Measurements from ENCODE around the gene ITGB5.
A peak's percentile ranks its signal among the peaks of the same experiment; 100 is the strongest.
"Not testable (repeated sequence)": the region's sequence is repeated elsewhere in the genome, so short reads cannot be mapped to it uniquely, and the experiment has no call there.

Gene ITGB5

DNA sequence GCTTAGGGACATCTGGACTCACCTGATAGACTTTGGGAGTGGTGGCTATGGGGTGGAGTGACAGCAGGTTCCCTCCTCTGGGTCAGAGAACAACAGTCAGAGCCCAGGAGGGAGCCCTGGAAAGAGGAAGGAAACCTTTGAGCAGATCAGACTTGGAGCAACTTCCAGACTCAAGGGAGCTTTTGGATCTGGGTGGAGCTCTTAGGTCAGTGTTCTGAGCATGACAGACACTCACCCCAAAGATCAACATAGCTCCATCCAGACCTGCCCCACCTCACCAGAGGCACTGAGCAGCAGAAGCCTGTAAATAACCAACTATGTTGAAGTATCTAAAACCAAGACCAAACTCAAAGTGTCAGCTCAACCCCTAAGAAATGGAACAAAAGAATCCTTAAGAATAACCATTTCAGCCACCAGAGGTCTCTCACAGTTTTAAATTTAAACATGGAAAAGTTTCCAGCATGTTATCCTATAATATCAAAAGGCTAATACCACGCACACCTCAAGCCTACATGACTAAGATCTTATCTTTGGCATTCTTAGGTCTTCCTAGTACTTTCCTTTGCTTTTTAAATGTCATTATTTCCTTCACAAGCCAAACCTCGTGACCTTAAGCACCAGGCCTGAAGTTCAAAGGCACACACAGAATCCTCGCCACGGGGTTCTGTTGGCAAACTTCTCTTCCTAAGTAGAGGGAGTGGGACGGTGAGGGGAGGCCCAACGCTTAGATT is 100.5 kb downstream of the ITGB5 start:
- no peak for DNase-seq

GRCh38 chr3:124785973-124786372 is 101.2 kb downstream of the ITGB5 start:
- DNase-seq = no peak

DNA sequence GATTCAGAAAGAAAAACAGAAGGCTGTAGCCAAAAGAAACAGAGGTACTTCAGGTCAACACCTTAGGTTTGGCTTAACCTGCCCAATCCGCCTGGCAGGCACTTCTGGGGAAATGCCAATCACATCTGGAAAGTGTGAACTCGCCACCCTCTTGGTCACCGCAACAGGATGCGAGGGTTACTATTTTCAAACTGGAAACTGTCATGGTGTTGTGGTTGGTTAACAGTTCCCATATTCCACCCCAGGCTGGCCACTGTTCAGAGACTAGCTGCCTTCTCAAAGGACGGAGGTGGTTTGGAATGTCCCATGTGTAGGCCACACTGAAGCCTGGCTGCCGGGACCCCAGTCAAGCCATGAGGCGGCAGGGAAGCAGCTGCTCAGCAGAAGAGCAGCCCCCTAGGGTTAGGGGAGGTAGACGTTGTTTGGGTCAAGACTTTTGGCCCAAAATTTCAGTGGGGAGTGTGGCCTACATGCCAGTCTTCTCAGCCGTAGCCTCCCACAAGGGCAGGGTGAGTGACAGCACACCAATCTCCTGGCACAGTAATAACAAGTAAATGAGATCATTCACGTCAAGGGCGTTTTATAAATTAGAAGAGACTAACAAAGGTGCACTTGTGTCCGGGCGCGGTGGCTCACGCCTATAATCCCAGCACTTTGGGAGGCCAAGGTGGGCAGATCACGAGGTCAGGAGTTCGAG is 102.3 kb downstream of the ITGB5 start:
- DNase-seq = no peak

GRCh38 chr3:124783696-124784095 is 103.5 kb downstream of the ITGB5 start:
- no peak for DNase-seq

- not testable (repeated sequence) for DNase-seq
Observed at GRCh38 chr3:124782377-124782712, 104.8 kb downstream of the ITGB5 start.

GRCh38 chr3:124781476-124782376 is 105.4 kb downstream of the ITGB5 start:
- no peak for DNase-seq

- peak; percentile 18 to 69 for DNase-seq
Observed at GRCh38 chr3:124780761-124781475, 106.2 kb downstream of the ITGB5 start.

GRCh38 chr3:124780356-124780755 is 106.8 kb downstream of the ITGB5 start:
- peak in 1 of 2 experiments; percentile 48 for DNase-seq

DNA sequence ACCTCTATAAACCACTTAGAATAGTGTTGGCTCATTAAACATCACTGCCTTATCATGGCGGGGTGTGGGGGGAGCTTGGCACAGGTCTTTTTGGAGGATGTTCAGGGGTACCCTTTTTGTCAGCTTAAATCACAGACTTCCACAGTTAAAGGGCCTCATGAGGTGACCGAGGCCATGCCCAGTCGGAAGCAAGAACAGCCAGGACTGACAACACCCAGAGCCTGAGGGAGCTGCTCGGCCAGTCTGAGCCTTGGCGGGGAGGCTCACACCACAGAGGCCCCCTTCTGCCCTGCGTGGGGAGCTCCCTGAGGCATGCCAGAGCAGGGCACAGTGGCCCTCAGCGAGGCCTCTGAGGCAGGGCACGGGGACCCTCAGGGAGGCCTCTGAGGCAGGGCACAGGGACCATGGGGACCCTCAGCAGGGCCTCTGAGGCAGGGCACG is 107.4 kb downstream of the ITGB5 start:
- no peak for DNase-seq

GRCh38 chr3:124779116-124779515 is 108.0 kb downstream of the ITGB5 start:
- DNase-seq = no peak

DNA sequence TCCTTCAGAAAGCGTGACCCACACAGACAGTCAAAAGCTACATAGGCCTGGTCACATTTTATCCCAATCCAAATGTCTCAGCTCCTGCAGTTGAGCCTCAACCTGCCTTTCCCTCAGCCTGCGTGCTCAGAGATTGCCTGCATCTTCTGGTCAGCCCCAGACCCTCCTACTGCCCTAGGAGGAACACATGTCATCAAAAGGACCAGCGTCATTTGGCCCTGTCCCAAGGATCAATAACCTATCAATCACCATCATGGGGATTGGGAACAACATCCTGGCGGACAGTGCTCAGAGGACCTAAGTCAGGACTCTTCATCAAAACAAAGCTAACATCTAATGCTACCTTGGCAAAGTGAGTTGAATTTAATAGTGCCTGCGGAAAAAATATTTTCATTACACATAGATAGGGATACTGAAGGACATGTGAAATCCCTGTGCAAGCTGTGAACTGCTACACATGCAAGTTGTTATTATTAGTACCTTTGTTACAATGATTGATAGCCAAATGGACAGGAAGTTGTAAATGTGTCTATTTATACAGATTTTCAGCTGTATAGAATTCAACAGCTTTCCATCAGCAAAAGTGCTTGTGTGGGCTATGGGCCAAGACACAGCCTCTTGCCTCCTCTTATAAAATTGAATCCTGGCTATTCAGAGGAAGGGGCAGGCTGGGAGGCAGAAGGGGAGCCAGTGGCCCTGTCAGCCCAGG is 109.2 kb downstream of the ITGB5 start:
- DNase-seq = no peak

DNA sequence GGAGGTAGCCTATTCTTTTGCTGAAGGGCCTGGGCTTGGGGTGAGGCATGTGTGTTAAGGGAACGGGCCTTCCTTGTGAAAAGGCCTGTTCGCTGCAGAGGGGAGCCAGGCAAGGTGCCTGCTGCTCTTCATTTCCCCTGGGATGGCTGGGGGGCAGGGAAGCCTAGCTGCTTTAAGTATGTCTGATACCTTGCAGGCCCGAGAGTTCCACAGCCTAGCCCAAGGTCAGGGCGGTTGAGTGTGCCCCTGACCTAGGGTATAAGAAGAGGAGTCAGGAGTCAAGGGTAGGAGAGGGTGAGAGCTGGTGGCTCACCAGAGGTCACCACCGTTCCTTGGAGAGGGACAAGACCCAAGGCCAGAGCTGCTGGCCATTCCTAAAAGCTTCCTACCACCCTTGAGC is 110.3 kb downstream of the ITGB5 start:
- no peak for DNase-seq

DNA sequence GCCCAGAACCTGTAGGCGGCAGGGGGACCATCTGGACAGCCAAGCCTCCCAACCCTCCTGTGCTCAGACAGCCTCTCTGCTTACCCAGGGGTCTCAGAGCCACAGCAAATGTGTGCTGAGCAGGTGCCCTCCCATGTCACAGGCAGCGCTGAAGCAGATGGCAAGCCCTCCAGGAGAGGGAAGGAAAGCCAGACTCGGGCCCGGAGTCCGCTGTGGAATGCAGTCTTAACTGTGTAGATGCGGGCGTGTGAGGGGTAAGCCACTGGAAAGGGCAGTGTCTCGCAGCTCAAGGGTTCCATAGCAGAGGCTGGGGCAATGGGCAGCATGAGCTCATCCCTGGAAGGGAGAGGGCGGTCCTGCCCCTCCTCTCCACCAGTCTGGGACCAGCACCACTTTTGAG is 111.3 kb downstream of the ITGB5 start:
- peak; percentile 39 to 82 for DNase-seq

- no peak for DNase-seq
Observed at GRCh38 chr3:124774841-124775402, 112.2 kb downstream of the ITGB5 start.

GRCh38 chr3:124774327-124774718 is 112.8 kb downstream of the ITGB5 start:
- no peak for DNase-seq

DNA sequence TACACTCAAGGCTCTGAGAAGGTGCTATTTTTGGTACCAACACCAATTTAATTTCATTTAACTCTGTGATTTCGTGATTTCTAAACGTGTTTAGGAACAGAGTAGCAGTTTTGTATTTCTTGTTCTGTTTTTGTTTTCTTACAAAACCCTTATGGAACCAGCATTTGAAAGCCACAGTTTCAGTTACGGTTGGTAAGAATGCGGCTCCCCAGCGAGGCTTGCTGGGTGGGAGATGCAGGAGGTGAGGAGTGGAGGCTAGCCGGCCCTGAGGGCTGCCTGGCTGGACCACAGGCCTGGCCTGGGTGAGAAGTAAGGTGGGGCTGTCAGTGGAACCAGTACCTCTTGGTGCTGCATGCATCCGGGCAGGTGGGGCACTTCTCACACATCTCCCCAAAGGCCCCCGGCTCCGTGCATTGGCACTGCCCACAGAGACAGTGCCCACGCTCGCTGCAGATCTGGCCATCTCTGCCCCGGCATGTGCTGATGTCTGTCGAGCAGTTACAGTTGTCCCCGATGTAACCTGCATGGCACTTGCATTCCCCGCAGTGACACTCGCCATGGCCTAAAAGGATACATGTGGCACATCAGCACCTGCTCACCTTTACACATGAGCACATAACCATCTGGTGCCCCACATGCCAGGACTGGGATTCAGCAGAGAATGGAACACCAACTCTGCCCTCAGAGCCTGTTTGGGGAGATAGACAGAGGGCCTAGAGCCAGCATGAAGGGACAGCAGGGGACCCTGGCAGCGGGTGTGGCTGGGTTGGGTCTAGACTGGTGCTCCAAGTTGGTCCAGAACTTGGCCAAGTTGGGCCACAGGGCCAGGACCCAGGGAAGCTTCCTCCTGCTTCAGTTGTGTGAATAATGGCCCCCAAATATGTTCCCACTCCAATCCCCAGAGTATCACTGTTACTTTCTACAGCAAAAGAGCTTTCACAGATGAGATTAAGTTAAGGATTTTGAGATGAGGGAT is 113.5 kb downstream of the ITGB5 start:
- DNase-seq = no peak

- no peak for DNase-seq
Observed at GRCh38 chr3:124772081-124772831, 114.9 kb downstream of the ITGB5 start.

DNA sequence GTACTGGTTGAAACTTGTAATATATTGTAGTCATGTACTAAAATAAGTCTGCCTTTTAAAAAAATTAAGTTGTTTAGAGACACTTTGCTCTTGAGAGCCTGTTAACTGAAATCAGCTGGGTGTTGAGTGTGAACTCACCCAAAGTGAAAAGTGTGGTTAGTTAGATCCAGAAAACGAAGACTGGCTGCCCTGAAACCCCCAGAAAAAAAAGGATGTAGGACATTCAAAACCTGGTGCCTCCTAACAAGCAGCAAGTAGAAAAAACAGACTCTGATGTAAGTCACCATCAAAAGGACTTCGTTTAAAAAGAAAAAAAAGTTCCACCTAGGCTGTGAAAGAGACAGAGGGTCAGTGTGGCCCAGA is 116.1 kb downstream of the ITGB5 start:
- no peak for DNase-seq

DNA sequence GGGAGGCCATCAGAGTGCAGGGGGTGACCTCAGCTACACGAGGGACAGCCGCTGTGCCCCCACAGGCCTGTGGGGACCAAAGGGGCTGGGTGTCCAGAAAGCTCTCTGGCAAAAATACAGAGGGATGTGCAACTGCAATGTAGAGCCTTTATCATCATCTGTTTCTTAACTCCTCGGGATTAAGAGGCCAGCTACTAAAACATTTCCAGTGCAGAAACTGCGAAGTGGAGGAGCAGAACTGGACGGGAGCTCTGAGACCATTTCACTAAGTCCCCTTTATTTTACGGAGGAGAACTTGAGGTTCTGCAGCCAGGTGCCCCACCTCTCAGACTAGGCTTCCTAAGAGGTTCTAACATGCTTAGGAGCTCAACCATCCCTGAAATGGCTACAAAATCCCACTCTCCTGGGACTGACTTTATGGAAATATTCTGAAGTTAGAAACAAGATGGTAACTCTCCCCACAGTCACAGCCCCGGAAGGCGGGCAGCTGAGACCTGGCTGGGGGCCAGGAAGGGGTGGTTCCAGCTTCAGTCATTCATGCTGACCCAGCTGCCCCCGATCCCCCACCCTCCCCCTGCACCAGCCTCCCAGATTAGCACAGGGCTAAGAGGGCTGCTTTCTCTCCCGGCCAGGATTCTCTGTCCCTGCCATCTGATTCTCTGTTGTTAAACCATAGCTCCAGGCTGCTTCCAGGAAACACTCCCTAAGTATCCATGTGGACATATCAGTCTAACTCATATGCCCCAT is 116.7 kb downstream of the ITGB5 start:
- no peak for DNase-seq
